ENCODE measurements around the gene TSPAN5. TPM values are rescaled to one million over a fixed set of nuclear protein-coding genes. Genes with fewer than 3 reads are reported as not detected.

The TSPAN5 gene
- total RNA-seq, 1 donor from 2014 or later: 61.4 TPM

DNA sequence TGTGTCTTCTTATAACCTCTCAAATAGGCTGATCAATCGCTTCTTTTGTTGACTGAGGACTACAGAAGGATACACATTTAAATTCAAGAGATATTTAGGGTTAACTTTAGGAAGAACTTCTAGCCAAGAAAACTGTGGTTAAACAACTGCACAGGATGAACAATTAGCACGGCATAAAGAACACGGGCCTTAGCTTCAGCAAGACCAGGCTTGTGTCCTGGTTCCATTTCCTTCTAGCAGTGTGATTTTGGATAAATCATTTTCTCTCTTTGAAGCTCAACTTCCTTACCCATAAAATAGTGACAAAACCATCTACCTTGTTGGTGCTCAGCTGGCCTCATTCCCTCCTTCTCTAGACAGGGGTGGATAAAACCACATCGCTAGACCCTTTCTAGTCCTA is 117.6 kb downstream of the TSPAN5 start:
- Histone ChIP-seq H3K9ac (ENCODE audit: low read length) (no peak overlapping the region), H3K79me2 (ENCODE audit: insufficient read depth, low read length) (peaks cover 98% of the 10 kb centered on the region), H3K4me2 (ENCODE audit: low read length) (no peak overlapping the region), H4K20me1 (ENCODE audit: insufficient read depth, low read length) (peaks cover 51% of the 10 kb centered on the region), H3K27me3 (ENCODE audit: insufficient read depth, low read length) (no peaks in the 10 kb centered on the region), H3K9me3 (ENCODE audit: insufficient read depth, low read depth, low read length) (no peaks in the 10 kb centered on the region), H3K27ac (ENCODE audit: low read depth, low read length) (no peak overlapping the region), H3K4me3 (ENCODE audit: insufficient read depth, low read depth, low read length) (no peak overlapping the region), H2AFZ (ENCODE audit: low read depth, low read length) (no peak overlapping the region), H3K4me1 (ENCODE audit: insufficient read depth, low read length) (no peaks in the 10 kb centered on the region), H3K36me3 (ENCODE audit: insufficient read depth, low read length) (no peaks in the 10 kb centered on the region)
- no peak for TF ChIP-seq EZH2 (IDR thresholded peaks at IDR 0.05; ENCODE audit: insufficient read depth, low read length)
- TF ChIP-seq, protein P1, sequence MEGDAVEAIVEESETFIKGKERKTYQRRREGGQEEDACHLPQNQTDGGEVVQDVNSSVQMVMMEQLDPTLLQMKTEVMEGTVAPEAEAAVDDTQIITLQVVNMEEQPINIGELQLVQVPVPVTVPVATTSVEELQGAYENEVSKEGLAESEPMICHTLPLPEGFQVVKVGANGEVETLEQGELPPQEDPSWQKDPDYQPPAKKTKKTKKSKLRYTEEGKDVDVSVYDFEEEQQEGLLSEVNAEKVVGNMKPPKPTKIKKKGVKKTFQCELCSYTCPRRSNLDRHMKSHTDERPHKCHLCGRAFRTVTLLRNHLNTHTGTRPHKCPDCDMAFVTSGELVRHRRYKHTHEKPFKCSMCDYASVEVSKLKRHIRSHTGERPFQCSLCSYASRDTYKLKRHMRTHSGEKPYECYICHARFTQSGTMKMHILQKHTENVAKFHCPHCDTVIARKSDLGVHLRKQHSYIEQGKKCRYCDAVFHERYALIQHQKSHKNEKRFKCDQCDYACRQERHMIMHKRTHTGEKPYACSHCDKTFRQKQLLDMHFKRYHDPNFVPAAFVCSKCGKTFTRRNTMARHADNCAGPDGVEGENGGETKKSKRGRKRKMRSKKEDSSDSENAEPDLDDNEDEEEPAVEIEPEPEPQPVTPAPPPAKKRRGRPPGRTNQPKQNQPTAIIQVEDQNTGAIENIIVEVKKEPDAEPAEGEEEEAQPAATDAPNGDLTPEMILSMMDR (IDR thresholded peaks at IDR 0.05; ENCODE audit: insufficient read depth, low read depth, low read length): no peak
- DNase-seq (ENCODE audit: low read depth): no peak
- Mint-ChIP-seq H3K27me3 (ENCODE audit: low read depth, unreplicated experiment) (no peaks in the 10 kb centered on the region), H3K4me3 (ENCODE audit: unreplicated experiment) (no peak overlapping the region), H3K9me3 (ENCODE audit: unreplicated experiment) (no peaks in the 10 kb centered on the region), H3K4me1 (ENCODE audit: low read depth, unreplicated experiment) (peaks cover 10% of the 10 kb centered on the region), H3K36me3 (ENCODE audit: low read depth, unreplicated experiment) (peaks cover 9% of the 10 kb centered on the region), H3K27ac (ENCODE audit: unreplicated experiment) (peak overlapping the region; percentile 4)
- no peak for FAIRE-seq

DNA sequence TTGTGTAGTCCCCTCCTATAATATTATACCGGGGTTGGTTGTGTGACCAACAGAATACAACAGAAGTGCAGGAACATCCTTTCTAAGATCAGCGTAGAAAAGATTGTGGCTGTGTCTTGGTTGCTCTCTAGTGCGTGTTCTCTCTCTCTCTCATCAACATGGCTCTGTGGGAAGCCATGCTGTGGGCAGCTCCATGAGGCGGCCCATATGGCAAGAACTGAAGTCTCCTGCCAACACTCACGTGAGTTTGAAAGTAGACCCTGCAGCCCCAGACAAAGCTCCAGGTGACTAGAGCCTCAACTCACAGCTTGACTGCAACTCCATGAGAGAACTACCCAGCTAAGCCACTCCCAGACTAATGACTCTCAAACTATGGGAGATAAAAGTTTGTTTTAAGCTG is 118.7 kb downstream of the TSPAN5 start:
- Histone ChIP-seq H3K27me3 (ENCODE audit: insufficient read depth, low read length) (no peaks in the 10 kb centered on the region), H3K4me2 (ENCODE audit: low read length) (no peak overlapping the region), H4K20me1 (ENCODE audit: insufficient read depth, low read length) (peaks cover 46% of the 10 kb centered on the region), H3K79me2 (ENCODE audit: insufficient read depth, low read length) (peaks cover 90% of the 10 kb centered on the region), H3K9ac (ENCODE audit: low read length) (no peak overlapping the region), H3K27ac (ENCODE audit: low read depth, low read length) (no peak overlapping the region), H3K36me3 (ENCODE audit: insufficient read depth, low read length) (no peaks in the 10 kb centered on the region), H3K4me3 (ENCODE audit: insufficient read depth, low read depth, low read length) (no peak overlapping the region), H3K9me3 (ENCODE audit: insufficient read depth, low read depth, low read length) (no peaks in the 10 kb centered on the region), H3K4me1 (ENCODE audit: insufficient read depth, low read length) (no peaks in the 10 kb centered on the region), H2AFZ (ENCODE audit: low read depth, low read length) (no peak overlapping the region)
- H3K36me3 Mint-ChIP-seq (ENCODE audit: low read depth, unreplicated experiment): peaks cover 12% of the 10 kb centered on the region
- H3K27ac Mint-ChIP-seq (ENCODE audit: unreplicated experiment): no peak overlapping the region
- TF ChIP-seq EZH2 (IDR thresholded peaks at IDR 0.05; ENCODE audit: insufficient read depth, low read length): no peak
- TF ChIP-seq, protein P1 (IDR thresholded peaks at IDR 0.05; ENCODE audit: insufficient read depth, low read depth, low read length): no peak
- no peaks in the 10 kb centered on the region for H3K9me3 Mint-ChIP-seq (ENCODE audit: unreplicated experiment)
- no peak overlapping the region for H3K4me3 Mint-ChIP-seq (ENCODE audit: unreplicated experiment)
- FAIRE-seq: no peak
- DNase-seq (ENCODE audit: low read depth): no peak
- peaks cover 10% of the 10 kb centered on the region for H3K4me1 Mint-ChIP-seq (ENCODE audit: low read depth, unreplicated experiment)
- H3K27me3 Mint-ChIP-seq (ENCODE audit: low read depth, unreplicated experiment): no peaks in the 10 kb centered on the region

DNA sequence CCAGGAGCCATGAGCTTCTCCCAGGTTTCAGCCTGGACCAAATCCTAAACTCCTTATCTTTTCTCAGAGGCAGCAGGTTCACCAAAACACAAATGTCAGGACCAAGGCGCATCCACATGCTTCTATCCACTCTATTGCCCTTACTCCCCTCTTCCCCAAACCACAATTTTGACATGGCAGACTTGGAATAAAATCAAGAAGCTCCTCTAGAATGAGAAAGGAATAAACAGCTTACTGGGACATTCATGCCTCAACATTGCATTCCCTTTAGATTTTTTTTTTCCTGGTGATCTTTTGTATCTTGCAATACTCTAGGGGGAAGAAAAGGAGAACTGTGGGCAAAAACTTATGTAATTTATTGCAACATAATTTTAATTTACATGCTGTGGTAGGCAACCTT is 119.1 kb downstream of the TSPAN5 start:
- Mint-ChIP-seq H3K36me3 (ENCODE audit: low read depth, unreplicated experiment) (peaks cover 12% of the 10 kb centered on the region), H3K27ac (ENCODE audit: unreplicated experiment) (no peak overlapping the region)
- peaks cover 41% of the 10 kb centered on the region for H4K20me1 ChIP-seq (ENCODE audit: insufficient read depth, low read length)

More for the DNA sequence above, 119.1 kb downstream of the TSPAN5 start:
- no peaks in the 10 kb centered on the region for H3K27me3 ChIP-seq (ENCODE audit: insufficient read depth, low read length)
- no peak for FAIRE-seq
- H3K79me2 ChIP-seq (ENCODE audit: insufficient read depth, low read length): peaks cover 86% of the 10 kb centered on the region
- no peak overlapping the region for H3K4me2 ChIP-seq (ENCODE audit: low read length)
- H3K4me1 ChIP-seq (ENCODE audit: insufficient read depth, low read length): no peaks in the 10 kb centered on the region
- Mint-ChIP-seq H3K4me3 (ENCODE audit: unreplicated experiment) (no peak overlapping the region), H3K4me1 (ENCODE audit: low read depth, unreplicated experiment) (peaks cover 10% of the 10 kb centered on the region), H3K9me3 (ENCODE audit: unreplicated experiment) (no peaks in the 10 kb centered on the region), H3K27me3 (ENCODE audit: low read depth, unreplicated experiment) (no peaks in the 10 kb centered on the region)
- no peaks in the 10 kb centered on the region for H3K9me3 ChIP-seq (ENCODE audit: insufficient read depth, low read depth, low read length)
- no peak overlapping the region for H3K27ac ChIP-seq (ENCODE audit: low read depth, low read length)
- H2AFZ ChIP-seq (ENCODE audit: low read depth, low read length): no peak overlapping the region
- DNase-seq (ENCODE audit: low read depth): no peak
- no peaks in the 10 kb centered on the region for H3K36me3 ChIP-seq (ENCODE audit: insufficient read depth, low read length)
- TF ChIP-seq, protein P1 (IDR thresholded peaks at IDR 0.05; ENCODE audit: insufficient read depth, low read depth, low read length): no peak
- no peak for TF ChIP-seq EZH2 (IDR thresholded peaks at IDR 0.05; ENCODE audit: insufficient read depth, low read length)
- no peak overlapping the region for H3K9ac ChIP-seq (ENCODE audit: low read length)
- H3K4me3 ChIP-seq (ENCODE audit: insufficient read depth, low read depth, low read length): no peak overlapping the region
